OCI-LY3 (cell line): Measurements from ENCODE around the gene NDUFAF7.

ENCODE experiments used
- CTCF ChIP-seq: fragments of 200-600, 300-600 bp; sonication (generic); IDR thresholded peaks from 2 replicates; pipeline ENCODE4 v1.5.1; 2014; ENCODE audit warnings: antibody characterized with exemption, low read length, low read depth
- EZH2phosphoT487 ChIP-seq: fragments of 200-600 bp; shearing (Covaris generic); IDR thresholded peaks from 2 replicates; pipeline ENCODE4 v1.6.1; 2018; ENCODE audit warnings: antibody characterized with exemption, mixed run types, low read depth

- no peak for TF ChIP-seq CTCF
- TF ChIP-seq EZH2phosphoT487 = no peak
Observed at GRCh38 chr2:37190290-37190689, 41.2 kb upstream of the NDUFAF7 start.
